GM19351 (cell line): ENCODE measurements around the gene ENKUR.
"Not testable (repeated sequence)": the region's sequence is repeated elsewhere in the genome, so short reads cannot be mapped to it uniquely, and the experiment has no call there.

Experiments
- ATAC-seq: cut with Tn5 transposase; IDR thresholded peaks from one replicate; pipeline ENCODE4 v1.9.1; 2021; ENCODE audit warnings: mild to moderate bottlenecking, moderate library complexity; ENCODE audit not compliant: unreplicated experiment

Gene ENKUR

DNA sequence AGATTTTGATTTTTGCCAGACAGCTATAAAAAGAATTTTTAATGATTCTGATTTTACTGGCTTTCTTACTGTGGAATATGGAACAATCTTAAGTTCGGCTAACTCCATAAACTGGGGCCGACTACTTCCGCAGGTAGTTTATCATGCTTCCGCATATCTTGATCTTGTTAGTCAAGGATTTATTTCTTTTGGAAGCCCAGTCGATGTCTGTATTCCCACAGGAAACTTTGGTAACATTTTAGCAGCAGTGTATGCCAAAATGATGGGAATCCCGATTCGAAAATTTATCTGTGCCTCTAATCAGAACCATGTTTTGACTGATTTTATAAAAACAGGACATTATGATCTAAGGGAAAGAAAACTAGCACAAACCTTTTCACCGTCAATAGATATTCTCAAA, 8.6 kb upstream of the ENKUR start:
- no peak for ATAC-seq

DNA sequence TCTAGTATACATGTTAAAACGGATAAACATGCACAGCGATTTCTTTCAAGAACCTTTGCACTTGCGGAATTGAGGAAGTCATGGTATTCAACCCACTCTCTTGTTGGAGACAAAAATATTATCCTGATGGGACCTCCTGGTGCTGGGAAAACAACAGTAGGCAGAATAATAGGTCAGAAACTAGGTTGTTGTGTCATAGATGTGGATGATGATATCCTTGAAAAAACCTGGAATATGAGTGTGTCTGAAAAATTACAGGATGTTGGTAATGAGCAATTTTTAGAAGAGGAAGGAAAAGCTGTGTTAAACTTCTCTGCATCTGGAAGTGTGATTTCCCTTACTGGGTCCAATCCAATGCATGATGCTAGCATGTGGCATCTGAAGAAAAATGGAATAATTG, 7.3 kb upstream of the ENKUR start:
- no peak for ATAC-seq

DNA sequence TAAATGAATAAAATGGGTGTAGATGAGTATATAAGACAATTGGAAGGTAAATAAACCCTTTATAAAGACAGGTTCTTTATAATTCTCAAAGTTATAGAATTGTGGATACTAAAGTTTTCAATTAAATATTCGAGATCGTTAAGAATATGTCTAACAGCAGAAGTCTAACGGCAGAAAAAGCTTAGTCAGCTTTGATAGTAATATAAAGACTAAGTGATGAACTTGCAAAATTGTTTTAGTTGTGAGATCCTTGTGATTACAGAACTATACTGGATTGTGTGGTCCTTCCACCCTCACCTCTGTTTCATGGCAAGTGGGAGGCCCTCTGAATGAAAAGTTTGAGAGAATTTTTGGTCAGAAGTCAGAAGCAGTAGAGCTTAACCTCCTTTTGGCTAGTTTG, 2.7 kb upstream of the ENKUR start:
- ATAC-seq: no peak

DNA sequence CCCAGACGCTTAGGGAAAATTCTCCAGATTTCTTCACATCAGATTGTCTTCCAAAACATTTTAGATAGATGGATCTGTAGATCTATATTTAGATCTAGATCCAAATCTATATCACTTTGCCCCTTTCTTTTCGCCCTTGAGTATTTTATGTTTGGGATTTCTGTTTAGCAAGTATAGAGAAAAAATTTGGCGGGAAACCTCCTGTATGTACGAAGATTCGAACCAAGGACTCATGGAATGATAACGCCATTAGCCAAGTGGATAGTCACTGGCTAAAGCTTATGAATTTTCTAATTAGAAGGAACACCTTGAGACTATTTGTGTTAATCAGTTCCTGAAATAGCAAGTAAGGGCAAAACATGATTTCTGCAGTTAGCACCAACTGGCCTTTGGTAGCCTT, 1.7 kb upstream of the ENKUR start:
- ATAC-seq: no peak

DNA sequence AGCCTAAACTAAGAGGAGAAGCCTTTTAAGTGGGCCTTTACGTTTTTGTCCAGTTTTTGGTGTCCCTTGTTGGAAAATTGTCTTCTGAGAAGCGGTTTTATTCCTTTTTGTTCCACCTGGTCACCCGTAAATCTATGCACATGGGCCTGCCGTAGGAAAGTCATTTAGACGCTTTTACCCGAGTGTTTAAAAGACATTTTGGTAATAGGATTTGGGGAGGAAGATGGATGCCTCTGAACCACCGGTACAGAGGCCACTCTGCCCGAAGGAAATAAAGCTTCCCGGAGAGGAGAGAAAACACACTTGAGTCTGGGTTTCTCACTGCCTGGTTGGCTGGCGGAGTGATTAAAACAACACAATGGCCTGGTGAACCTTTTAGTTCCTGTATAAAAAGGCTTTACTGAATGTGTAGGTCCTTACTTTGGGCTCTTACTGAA, 1.2 kb upstream of the ENKUR start:
- peak; percentile 3 for ATAC-seq

DNA sequence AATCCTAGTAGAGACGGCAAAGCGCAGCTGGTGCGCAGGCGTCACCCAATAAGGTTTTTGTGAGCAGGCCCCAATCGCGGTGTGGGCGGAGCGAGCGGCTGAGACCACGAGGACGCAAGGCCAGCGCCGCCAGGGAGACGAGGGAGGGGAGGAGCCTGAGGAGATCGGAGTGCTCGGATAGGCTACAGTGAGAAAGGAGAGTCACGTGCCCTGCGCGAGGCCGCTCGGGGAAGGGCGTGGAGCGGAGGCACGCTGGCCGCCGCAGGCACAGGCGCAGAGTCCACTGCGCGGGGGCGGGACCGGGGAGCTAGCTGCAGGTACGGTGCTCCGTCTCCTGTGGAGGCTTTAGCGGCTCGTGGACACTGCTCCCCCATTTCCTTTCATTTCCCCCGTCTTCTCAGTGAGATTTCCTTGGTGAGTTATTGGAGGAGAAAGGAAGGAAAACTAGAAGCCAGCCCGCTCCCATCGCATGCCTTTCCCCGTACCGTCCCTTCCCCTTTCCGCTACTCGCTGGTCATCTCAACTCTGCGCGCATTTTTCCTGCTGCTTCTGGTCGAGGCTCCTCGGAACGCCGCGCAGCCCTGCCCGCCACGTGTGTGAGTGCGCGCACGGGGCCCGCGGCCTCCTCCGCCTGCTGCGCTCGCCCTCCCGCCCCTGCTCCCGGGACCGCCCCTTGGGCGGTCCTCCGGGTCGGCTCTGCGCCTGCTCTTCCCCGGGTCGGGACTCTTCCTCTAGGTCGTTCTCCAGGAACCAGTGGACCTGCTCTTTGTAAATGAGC, 607 bp upstream of the ENKUR start, which contains the start of gene THNSL1:
TSS of gene THNSL1 (plus strand) at position 237 of the 778 bp plus-strand sequence. CDS start 6,612 bp downstream, outside the sequence.
- peak; percentile 96 for ATAC-seq

DNA sequence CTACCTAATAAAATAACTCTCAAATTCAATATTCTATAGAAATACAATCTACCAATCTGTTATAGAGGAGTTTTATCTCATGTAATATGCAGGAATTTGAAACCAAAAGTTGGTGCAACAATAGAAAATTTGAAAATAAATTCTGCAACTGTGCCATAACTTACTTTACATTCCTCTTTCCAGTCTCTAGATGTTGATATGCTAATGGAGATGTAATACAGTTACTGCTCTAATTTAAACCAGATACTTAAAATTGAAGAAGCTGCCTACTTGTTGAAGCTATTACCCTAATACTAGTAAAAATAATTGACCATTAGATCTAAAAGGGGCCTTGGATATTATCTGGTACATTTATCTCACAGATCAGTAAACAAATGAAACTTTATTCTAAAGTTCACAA, 1.4 kb downstream of the ENKUR start:
- ATAC-seq: no peak

DNA sequence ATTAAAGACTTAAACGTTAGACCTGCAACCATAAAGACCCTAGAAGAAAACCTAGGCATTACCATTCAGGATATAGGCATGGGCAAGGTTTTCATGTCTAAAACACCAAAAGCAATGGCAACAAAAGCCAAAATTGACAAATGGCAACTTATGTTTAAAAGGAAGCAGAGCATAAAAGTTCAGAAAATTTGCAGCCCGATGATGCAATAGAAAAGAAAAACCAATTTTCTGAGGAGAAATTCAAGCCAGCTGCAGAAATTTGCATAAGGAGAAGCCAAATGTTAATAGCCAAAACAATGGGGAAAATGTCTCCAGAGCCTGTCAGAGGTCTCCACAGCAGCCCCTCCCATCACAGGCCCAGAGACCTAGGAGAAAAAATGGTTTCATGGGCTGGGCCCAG, 4.4 kb downstream of the ENKUR start:
- not testable (repeated sequence) for ATAC-seq

DNA sequence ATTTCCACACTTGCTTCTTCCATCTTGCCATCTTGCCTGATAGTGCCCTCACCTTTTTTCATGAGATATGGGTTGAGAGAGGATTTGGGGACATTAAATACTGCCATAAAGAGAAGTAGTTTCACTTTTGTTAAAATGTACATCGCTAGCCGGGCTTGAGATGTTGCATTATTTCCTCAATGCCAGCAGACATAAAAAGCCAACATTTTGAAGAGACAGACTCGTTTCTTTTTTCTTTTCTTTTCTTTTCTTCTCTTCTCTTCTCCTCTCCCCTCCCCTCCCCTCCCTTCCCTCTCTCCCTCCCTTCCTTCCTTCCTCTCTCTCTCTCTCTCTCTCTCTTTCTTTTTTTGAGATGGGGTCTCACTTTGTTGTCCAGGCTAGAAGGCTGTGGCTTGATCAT, 17.9 kb downstream of the ENKUR start:
- ATAC-seq: no peak

DNA sequence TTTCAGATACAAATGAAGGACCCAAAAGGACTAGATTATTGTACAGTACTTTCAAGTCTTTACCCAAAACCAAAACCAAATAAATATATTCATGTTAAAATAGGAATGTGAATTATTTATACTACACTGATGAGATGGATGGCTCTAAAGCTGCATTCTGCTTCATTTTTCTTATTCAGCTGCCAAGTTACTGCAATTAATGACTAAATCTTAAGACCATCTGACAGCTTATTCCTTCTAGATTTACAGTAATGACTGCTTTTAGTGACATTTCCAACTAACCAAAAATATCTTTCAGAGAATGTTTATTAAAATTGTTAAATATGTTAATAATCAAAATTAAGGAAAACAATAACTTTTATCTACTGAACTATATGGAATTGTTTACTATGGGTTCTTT, 20.9 kb downstream of the ENKUR start:
- ATAC-seq: no peak

DNA sequence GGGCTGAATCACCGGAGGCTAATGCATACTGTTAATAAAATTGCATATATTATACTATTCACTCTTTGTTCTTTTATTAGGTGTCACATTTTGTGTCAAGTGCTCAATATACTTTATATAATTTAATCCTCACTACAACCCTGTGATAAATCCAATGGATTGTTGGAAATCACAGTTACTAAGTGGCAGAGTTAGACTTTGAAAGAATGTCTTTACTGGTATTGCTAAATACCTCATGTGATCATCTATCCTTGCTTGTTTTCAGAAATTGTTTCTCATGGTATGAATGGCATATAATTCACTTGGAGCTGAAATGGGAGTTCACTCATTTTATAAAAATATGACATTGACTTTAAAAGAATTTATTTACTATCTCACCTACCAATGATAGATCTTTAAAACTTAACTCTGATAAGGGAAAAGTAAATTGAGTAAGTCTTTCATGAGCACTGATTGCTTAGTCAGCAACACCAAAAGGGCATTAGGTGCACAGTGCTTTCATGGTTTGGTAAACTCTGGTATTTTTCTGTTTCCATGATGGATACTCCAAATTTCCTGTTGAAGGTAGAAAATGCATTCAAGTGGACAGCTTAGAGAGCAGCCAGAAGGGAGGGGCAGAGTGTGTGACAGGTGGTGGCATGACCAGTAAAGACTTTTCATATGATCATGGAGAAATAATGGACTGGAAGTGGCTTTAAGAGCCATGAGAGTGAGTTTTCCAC, 22.6 kb downstream of the ENKUR start:
- no peak for ATAC-seq

DNA sequence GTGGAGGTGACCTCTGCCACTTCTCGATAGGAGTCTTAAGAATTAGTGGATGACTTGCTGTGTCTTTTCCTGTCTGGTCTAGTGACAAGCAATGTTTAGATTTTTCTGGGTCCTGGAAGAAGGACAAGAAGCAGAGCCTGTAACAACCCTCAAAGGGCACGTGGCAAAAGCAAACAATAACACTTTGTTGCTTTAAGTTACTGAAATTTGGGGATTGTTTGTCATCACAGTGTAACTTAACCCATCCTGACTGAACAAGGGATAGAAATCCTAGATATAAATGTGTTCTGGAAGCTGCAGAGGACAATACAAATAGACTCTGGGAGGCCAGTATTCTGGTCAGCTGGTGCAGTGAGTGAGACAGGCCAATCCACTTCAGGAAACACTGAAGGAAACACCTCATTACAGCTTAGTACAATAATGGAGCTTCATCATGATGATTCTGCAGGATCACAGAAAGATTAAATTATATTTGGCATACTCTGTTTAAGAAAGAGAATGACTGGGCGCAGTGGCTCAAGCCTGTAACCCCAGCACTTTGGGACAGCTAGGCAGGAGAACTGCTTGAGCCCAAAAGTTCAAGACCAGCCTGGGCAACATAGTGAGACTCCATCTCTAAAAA, 23.3 kb downstream of the ENKUR start:
- ATAC-seq: no peak

DNA sequence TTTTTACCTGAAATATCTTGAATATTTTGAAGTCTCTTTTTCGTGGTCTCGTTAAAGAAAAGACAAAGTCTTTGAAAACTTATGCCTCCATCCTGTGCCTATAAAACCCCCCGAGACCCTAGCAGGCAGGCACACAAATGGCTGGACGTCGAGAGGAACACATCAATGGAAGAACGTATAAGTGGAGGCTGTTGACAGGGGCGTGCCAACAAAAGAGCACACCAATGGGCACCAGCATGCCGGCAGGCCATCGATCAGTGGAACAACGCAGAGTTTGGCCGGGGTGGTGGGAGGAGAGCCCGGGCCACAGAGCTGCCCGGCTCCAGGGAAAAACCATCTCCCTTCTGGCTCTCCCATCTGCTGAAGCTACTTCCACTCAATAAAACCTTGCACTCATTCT, 24.7 kb downstream of the ENKUR start:
- ATAC-seq: no peak

DNA sequence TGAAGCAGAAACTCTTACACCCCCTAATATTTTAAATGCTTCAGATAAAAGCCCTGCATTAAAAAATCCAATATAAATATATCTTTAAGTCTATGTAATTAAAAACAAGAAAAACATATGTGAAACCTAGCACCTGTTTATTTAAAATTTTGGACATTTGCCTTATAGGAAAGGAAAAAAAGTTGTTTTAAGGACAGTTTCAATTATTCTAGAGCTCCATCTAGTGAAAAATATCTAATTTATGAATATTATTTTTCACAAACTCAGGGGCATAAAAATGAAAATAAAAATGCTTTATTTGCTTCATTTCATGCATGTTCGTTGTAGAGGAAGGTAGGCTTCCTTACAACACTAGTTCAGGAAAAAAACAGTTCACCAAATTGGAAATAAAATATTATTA, 26.1 kb downstream of the ENKUR start:
- no peak for ATAC-seq

DNA sequence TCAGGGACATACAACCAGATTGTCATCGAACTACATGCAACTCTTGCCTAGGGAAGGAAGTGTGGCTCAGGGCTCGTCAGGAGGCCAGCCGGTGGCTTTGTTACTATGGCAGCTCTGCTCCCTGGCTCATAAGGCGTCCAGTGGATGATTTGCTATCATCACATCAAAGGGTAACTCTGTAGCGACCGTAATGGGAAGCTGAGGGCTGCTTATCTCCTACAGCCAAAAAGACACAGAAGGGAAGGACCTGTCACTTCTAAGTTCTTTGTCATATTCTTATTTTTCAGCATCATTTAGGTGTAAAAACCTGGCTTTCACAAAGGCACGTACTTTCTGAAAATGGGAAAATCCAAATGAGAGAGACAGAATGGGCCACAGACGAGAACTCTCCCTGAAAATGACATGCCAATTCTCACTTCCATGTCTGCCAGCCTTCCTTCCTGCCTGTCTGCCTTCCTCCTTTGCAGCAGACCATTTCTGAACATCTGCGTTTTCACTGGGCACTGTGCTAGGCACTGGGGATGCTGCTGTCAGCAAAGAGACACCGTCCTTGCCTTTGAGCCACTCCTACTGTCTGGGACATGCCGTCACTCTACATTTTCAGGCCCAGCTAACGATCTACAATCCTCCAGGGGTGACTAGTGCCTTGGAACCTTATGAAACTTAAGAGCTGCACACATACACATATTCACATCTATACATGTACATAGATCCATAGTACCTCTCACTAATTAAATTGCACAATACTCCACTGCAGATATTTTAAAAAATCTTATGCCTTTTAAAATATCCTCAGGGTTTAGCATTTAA, 26.9 kb downstream of the ENKUR start:
- no peak for ATAC-seq

DNA sequence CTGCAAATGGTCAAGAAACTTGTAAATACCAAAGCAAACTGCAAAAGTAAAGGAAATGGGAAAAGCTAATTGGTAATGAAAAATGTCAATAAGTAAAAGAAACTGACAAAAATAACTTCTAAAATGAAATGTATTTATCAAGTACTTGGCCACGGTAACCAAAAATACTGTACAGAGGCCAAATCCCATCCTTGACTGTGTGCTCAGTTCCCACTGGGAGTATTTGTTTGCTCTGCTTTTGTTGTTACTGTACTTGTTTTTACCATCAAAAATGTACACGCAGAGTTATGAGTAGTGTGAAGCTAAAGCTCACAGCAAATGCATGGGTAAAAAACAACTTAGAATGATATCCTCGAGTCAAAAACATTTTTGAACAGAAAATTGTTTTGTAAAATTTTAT, 31.1 kb downstream of the ENKUR start:
- ATAC-seq: no peak

DNA sequence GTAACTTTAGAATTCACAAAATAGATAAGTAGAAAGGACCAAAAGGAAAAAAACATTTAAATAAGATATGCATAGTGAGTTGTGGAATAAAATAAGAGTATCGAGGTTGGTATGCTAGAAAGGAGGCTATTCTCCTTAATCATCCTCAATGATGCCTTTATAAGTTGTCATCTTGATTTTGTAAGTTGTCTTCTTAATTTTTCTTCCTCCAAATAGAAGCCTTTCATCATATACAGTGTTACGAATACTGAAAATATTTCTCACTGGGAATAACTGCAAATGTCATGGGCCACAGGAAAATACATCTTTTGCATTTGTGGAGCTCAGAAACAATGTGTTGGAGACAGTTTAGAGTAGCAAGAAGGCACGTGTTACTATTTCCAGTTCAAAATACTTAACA, 32.0 kb downstream of the ENKUR start:
- no peak for ATAC-seq

DNA sequence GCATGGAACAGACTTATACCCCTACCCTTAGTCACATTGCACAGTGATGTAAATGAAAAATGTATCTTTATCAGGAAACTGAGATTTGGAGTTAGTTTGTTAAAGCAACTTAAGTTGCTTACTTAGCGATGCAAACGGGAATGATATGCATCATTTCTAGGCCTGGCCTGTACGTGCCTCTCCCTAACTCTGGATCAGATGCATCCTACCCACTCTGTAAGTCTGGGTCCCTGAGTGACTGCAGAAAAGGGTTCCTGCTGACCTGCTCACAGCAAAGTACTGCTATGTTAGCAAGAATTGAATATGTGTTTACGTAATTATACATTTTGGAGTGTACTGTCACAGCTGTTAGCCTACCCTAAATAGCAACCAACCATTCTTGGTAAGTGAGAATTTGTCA, 32.8 kb downstream of the ENKUR start:
- ATAC-seq: no peak

DNA sequence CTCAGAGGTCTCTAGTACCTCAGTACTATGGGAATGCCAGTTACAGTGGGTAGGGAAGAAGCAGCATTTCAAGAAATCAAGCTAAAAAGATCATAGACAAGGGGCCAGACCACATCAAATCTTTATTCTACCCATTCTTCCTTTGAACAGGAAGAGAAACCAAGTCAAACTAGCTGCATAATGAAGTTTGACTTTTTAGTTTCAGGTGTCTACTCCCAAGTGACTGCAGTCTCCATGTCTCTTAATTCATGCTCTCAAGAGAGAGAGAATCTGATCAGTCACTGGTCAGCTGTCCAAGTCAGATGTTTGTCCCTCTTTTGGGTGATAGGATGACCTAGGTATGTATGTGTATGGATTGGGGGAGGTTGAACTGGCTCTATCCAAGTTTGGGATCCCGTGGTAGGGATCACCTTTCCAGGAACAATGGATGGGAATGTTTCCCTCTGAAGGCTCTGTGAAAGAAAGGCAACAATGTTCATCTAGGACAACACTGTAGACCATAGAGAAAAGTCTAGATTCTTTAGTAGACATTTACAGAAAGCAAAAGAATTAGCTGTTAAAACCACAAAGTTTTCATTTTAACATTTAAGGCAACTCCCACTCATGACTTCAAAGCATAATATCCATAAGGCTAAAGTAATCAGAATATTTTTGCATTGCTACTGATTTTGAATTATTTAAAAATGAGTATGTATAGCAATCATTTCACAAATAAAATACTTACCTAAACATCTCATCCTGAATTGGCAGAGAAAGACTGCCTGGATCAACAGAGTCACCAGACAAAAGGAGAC, 33.4 kb downstream of the ENKUR start:
- ATAC-seq: peak; percentile 60

DNA sequence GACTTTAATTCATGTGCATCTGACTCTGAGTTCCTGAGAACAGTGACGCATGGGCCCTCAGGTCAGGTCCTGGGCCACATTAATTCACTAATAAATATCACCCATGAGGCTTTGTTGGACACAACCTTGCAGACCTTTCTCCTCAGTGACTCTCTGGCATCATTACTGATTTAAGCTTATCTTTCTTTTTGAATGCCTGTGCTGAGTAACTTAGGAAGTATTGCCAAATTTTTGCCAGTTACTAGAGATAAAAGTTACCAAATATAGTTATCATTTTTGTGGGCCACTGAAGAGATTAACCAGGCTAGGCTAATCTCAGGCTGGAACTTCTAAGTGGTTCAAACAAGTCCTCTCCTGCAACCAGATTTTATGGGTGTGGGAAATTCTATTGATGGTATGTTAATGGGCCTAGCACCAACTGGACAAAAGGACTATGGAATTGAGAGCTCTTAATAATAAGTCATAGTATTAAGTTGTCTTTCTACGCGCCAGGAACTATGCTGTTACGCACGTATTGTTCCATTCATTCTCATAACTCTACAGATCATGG, 34.7 kb downstream of the ENKUR start:
- ATAC-seq: no peak
